H9 (cell line): Measurements from ENCODE around the gene MYL9. TPM values are rescaled to one million over a fixed set of nuclear protein-coding genes. Genes with fewer than 3 reads are reported as not detected.

ENCODE experiments used
- DNase-seq: peaks from one replicate; pipeline ENCODE4 v3.0.0-alpha.2; 2017
- H2AFZ ChIP-seq: one replicate; pipeline ENCODE4 v1.6.1; 2013; ENCODE audit warnings: mild to moderate bottlenecking, low read length, control low read depth, moderate library complexity
- H2AK5ac ChIP-seq: 2 replicates; pipeline ENCODE4 v1.6.1; 2013; ENCODE audit warnings: low read length, control low read depth, mixed read lengths; ENCODE audit not compliant: insufficient read length
- H2BK120ac ChIP-seq: one replicate; pipeline ENCODE4 v1.6.1; 2013; ENCODE audit warnings: low read depth, mild to moderate bottlenecking, low read length, control low read depth, inconsistent platforms; ENCODE audit not compliant: poor library complexity, severe bottlenecking
- H2BK12ac ChIP-seq: 2 replicates; pipeline ENCODE4 v1.6.1; 2013; ENCODE audit warnings: low read length, control low read depth, mixed read lengths, low read depth; ENCODE audit not compliant: insufficient read length
- H2BK15ac ChIP-seq: 2 replicates; pipeline ENCODE4 v1.6.1; 2013; ENCODE audit warnings: low read depth, low read length, control low read depth
- H2BK20ac ChIP-seq: one replicate; pipeline ENCODE4 v1.6.1; 2013; ENCODE audit warnings: low read depth, mild to moderate bottlenecking, low read length, control low read depth, inconsistent platforms; ENCODE audit not compliant: poor library complexity, severe bottlenecking
- H2BK5ac ChIP-seq: 2 replicates; pipeline ENCODE4 v1.6.1; 2013; ENCODE audit warnings: low read length, control low read depth, mixed read lengths; ENCODE audit not compliant: insufficient read length
- H3K14ac ChIP-seq: 2 replicates; pipeline ENCODE4 v1.6.1; 2013; ENCODE audit warnings: low read length, control low read depth; ENCODE audit not compliant: insufficient read depth
- H3K18ac ChIP-seq: 2 replicates; pipeline ENCODE4 v1.6.1; 2013; ENCODE audit warnings: low read depth, mild to moderate bottlenecking, mixed read lengths, low read length, control low read depth; ENCODE audit not compliant: insufficient read length
- H3K23ac ChIP-seq: 2 replicates; pipeline ENCODE4 v1.6.1; 2013; ENCODE audit warnings: low read length, control low read depth, mixed read lengths, low read depth; ENCODE audit not compliant: insufficient read length
- H3K23me2 ChIP-seq: 2 replicates; pipeline ENCODE4 v1.6.1; 2013; ENCODE audit warnings: low read depth, mild to moderate bottlenecking, mixed read lengths, low read length, control low read depth; ENCODE audit not compliant: insufficient read length, poor library complexity, severe bottlenecking
- H3K27ac ChIP-seq: 2 replicates; pipeline ENCODE4 v1.5.1; 2013; ENCODE audit warnings: low read length, control low read depth, mixed read lengths, low read depth; ENCODE audit not compliant: insufficient read length
- H3K27me3 ChIP-seq: 2 replicates; pipeline ENCODE4 v1.6.1; 2013; ENCODE audit warnings: low read length, control low read depth, inconsistent platforms; ENCODE audit not compliant: insufficient read depth
- H3K4ac ChIP-seq: 2 replicates; pipeline ENCODE4 v1.6.1; 2013; ENCODE audit warnings: low read depth, mild to moderate bottlenecking, control low read depth, inconsistent platforms, low read length, moderate library complexity
- H3K4me1 ChIP-seq: 2 replicates; pipeline ENCODE4 v1.6.1; 2013; ENCODE audit warnings: low read length, control low read depth, inconsistent platforms; ENCODE audit not compliant: insufficient read depth
- H3K4me2 ChIP-seq: 2 replicates; pipeline ENCODE4 v1.6.1; 2013; ENCODE audit warnings: low read length, control low read depth, mixed read lengths; ENCODE audit not compliant: insufficient read length, insufficient read depth
- H3K56ac ChIP-seq: 2 replicates; pipeline ENCODE4 v1.6.1; 2013; ENCODE audit warnings: low read depth, mild to moderate bottlenecking, mixed read lengths, low read length, control low read depth; ENCODE audit not compliant: insufficient read length
- H3K79me1 ChIP-seq: 2 replicates; pipeline ENCODE4 v1.6.1; 2013; ENCODE audit warnings: low read depth, mild to moderate bottlenecking, moderate library complexity, low read length, control low read depth, inconsistent platforms; ENCODE audit not compliant: insufficient read depth, poor library complexity, severe bottlenecking
- H3K79me2 ChIP-seq: 2 replicates; pipeline ENCODE4 v1.6.1; 2013; ENCODE audit warnings: low read length, control low read depth, inconsistent platforms; ENCODE audit not compliant: insufficient read depth
- H3K9ac ChIP-seq: 2 replicates; pipeline ENCODE4 v1.6.1; 2013; ENCODE audit warnings: low read length, control low read depth, mixed read lengths; ENCODE audit not compliant: insufficient read length; ENCODE audit errors: extremely low read depth
- H3K9me3 ChIP-seq: one replicate; pipeline ENCODE4 v1.6.1; 2013; ENCODE audit warnings: low read depth, low read length, inconsistent platforms; ENCODE audit not compliant: control insufficient read depth
- H3T11ph ChIP-seq: one replicate; pipeline ENCODE4 v1.6.1; 2013; ENCODE audit warnings: mild to moderate bottlenecking, low read length, control low read depth, inconsistent platforms
- H4K20me1 ChIP-seq: one replicate; pipeline ENCODE4 v1.6.1; 2013; ENCODE audit not compliant: control insufficient read depth, insufficient read length, insufficient read depth
- H4K5ac ChIP-seq: 2 replicates; pipeline ENCODE4 v1.6.1; 2013; ENCODE audit warnings: low read depth, mild to moderate bottlenecking, mixed read lengths, low read length, control low read depth; ENCODE audit not compliant: insufficient read length
- H4K8ac ChIP-seq: replicated peaks from 2 replicates; pipeline ENCODE4 v1.6.1; 2013; ENCODE audit warnings: low read length, control low read depth, mixed read lengths, low read depth; ENCODE audit not compliant: insufficient read length
- H4K91ac ChIP-seq: 2 replicates; pipeline ENCODE4 v1.6.1; 2013; ENCODE audit warnings: low read depth, mild to moderate bottlenecking, moderate library complexity, mixed read lengths, low read length, control low read depth; ENCODE audit not compliant: insufficient read length
- H3K27ac Mint-ChIP-seq, 3 experiments: 2 replicates in 2 of 3; 3 replicates in 1 of 3; pipeline ENCODE4 v1.8.0; 2020 to 2021; ENCODE audit warnings: mixed read lengths in 3 of 3, mild to moderate bottlenecking in 1 of 3, moderate library complexity in 1 of 3
- H3K27me3 Mint-ChIP-seq: 2 replicates; pipeline ENCODE4 v1.8.0; 2021; ENCODE audit warnings: low read depth, mild to moderate bottlenecking, moderate library complexity, mixed read lengths
- H3K36me3 Mint-ChIP-seq, 3 experiments: 2 replicates in 2 of 3; 3 replicates in 1 of 3; pipeline ENCODE4 v1.8.0; 2020 to 2021; ENCODE audit warnings: low read depth in 3 of 3, mixed read lengths in 3 of 3; ENCODE audit not compliant: insufficient read depth in 1 of 3
- H3K4me1 Mint-ChIP-seq, 2 experiments: 2 replicates each; pipeline ENCODE4 v1.8.0; 2020; ENCODE audit warnings: mixed read lengths in 2 of 2
- H3K4me3 Mint-ChIP-seq, 2 experiments: 2 replicates in 1 of 2; 3 replicates in 1 of 2; pipeline ENCODE4 v1.8.0; 2020 to 2021; ENCODE audit warnings: mild to moderate bottlenecking in 2 of 2, mixed read lengths in 2 of 2, moderate library complexity in 1 of 2
- H3K9me3 Mint-ChIP-seq, 2 experiments: 2 replicates in 1 of 2; 3 replicates in 1 of 2; pipeline ENCODE4 v1.8.0; 2020; ENCODE audit warnings: mild to moderate bottlenecking in 2 of 2, mixed read lengths in 2 of 2, moderate library complexity in 1 of 2
- WGBS: extraction: QIAGEN DNeasy Blood & Tissue Kit; methylation state at CpG from one replicate; pipeline ENCODE4 v1.1.7; 2013; ENCODE audit warnings: missing lambda C conversion rate, low lambda C conversion rate, mixed read lengths; ENCODE audit not compliant: insufficient read length; ENCODE audit errors: extremely low coverage; 5-methylcytosine and 5-hydroxymethylcytosine counted together
- total RNA-seq: library from RNA; stranded (reverse); gene quantifications from 2 replicates; pipeline ENCODE4 v1.2.1, GENCODE V29; 2021
- TF ChIP-seq, protein P1 (sequence below): fragments of 200-600 bp; sonication (generic); conservative IDR thresholded peaks from 3 replicates; pipeline ENCODE4 v1.8.0; 2021; ENCODE audit warnings: antibody characterized with exemption, mild to moderate bottlenecking

The MYL9 gene
- total RNA-seq, 1 experiment from 2014 or later, result 218 TPM

DNA sequence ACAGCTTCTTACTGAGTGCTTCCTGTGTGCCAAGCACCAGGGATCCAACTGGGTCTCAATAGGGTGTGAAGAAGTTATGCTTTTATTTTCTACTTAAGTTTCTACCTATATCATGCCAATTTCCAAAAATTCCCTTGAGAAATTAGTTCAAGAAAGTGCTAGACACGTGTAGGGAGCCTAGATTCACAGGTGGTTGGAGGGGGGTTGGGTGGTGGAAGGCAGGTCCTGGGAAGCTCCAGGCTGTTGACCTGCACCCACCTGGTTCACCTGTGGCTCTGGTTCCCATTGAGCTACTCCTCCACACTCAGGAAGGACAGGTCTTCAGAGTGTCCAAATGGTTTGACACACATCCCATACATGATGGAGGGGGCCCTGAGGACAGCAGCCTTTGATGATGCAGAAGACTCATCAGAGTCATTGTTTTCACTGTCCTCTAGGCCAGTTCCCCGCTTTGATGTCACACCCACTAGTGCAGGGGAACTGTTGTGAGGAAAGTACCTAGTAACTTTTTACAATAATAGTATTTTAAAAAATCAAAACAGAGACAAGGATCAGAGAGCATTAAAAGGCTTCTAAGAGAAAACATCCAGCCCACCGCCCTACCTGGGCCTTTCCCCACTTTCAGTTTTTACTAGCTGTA lies 39.8 kb upstream of the MYL9 start:
- no peak overlapping the region for H3T11ph ChIP-seq
- no peak overlapping the region for H2BK12ac ChIP-seq

More for the DNA sequence above, 39.8 kb upstream of the MYL9 start:
- Histone ChIP-seq H3K4me2 (no peak overlapping the region), H2AK5ac (no peak overlapping the region), H2BK5ac (no peak overlapping the region), H2BK15ac (no peak overlapping the region), H3K9me3 (no peaks in the 10 kb centered on the region), H2AFZ (no peak overlapping the region), H2BK120ac (no peak overlapping the region), H3K56ac (no peak overlapping the region), H3K14ac (no peak overlapping the region), H3K4me1 (no peaks in the 10 kb centered on the region), H3K79me1 (no peaks in the 10 kb centered on the region), H3K18ac (no peak overlapping the region), H4K5ac (no peak overlapping the region), H4K20me1 (no peaks in the 10 kb centered on the region), H3K27me3 (no peaks in the 10 kb centered on the region), H2BK20ac (no peak overlapping the region), H3K79me2 (no peaks in the 10 kb centered on the region), H3K27ac (no peak overlapping the region), H3K9ac (no peak overlapping the region), H4K91ac (no peak overlapping the region), H3K23me2 (no peaks in the 10 kb centered on the region), H3K4ac (no peak overlapping the region), H4K8ac (no peak overlapping the region), H3K23ac (no peak overlapping the region)
- DNase-seq, result no peak
- Mint-ChIP-seq H3K27me3 (no peaks in the 10 kb centered on the region), H3K9me3 (no peaks in the 10 kb centered on the region), H3K4me3 (no peak overlapping the region), H3K27ac (peak overlapping the region in 1 of 3 experiments; percentile 23; a peak in 1 of 7 replicates), H3K36me3 (peaks cover 18 to 72% (median 69%) of the 10 kb centered on the region in 3 experiments; a peak in 6 of 7 replicates), H3K4me1 (no peaks in the 10 kb centered on the region)
- no CpG with 5 or more reads among the region's 3 CpGs for WGBS
- TF ChIP-seq, protein P1, sequence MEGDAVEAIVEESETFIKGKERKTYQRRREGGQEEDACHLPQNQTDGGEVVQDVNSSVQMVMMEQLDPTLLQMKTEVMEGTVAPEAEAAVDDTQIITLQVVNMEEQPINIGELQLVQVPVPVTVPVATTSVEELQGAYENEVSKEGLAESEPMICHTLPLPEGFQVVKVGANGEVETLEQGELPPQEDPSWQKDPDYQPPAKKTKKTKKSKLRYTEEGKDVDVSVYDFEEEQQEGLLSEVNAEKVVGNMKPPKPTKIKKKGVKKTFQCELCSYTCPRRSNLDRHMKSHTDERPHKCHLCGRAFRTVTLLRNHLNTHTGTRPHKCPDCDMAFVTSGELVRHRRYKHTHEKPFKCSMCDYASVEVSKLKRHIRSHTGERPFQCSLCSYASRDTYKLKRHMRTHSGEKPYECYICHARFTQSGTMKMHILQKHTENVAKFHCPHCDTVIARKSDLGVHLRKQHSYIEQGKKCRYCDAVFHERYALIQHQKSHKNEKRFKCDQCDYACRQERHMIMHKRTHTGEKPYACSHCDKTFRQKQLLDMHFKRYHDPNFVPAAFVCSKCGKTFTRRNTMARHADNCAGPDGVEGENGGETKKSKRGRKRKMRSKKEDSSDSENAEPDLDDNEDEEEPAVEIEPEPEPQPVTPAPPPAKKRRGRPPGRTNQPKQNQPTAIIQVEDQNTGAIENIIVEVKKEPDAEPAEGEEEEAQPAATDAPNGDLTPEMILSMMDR, result no peak
